ENCODE results near the gene VTA1.

DNA sequence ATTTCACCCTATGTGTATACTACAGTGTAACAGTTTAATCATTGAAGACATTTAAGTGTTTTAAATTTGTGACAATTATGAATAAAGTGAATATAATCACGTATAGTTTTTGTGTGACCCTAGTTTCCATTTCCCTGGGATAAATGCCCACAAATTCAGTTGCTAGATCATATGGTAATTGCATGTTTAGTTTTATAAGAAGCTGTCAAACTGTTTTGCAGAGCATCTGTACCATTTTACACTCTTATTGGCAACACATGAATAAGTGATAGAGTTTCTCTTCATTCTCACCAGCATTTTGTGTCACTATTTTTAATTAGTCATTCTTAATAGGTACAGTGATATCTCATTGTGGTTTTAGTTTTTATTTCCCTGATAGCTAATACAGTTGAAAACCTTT, 7.3 kb downstream of the VTA1 start:
- TF ChIP-seq, protein P1, sequence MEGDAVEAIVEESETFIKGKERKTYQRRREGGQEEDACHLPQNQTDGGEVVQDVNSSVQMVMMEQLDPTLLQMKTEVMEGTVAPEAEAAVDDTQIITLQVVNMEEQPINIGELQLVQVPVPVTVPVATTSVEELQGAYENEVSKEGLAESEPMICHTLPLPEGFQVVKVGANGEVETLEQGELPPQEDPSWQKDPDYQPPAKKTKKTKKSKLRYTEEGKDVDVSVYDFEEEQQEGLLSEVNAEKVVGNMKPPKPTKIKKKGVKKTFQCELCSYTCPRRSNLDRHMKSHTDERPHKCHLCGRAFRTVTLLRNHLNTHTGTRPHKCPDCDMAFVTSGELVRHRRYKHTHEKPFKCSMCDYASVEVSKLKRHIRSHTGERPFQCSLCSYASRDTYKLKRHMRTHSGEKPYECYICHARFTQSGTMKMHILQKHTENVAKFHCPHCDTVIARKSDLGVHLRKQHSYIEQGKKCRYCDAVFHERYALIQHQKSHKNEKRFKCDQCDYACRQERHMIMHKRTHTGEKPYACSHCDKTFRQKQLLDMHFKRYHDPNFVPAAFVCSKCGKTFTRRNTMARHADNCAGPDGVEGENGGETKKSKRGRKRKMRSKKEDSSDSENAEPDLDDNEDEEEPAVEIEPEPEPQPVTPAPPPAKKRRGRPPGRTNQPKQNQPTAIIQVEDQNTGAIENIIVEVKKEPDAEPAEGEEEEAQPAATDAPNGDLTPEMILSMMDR (conservative IDR thresholded peaks at IDR 0.05), result no peak
- TF ChIP-seq ZFX (IDR thresholded peaks at IDR 0.05), result no peak
